ENCODE data around the gene FTCD.

The FTCD gene

DNA sequence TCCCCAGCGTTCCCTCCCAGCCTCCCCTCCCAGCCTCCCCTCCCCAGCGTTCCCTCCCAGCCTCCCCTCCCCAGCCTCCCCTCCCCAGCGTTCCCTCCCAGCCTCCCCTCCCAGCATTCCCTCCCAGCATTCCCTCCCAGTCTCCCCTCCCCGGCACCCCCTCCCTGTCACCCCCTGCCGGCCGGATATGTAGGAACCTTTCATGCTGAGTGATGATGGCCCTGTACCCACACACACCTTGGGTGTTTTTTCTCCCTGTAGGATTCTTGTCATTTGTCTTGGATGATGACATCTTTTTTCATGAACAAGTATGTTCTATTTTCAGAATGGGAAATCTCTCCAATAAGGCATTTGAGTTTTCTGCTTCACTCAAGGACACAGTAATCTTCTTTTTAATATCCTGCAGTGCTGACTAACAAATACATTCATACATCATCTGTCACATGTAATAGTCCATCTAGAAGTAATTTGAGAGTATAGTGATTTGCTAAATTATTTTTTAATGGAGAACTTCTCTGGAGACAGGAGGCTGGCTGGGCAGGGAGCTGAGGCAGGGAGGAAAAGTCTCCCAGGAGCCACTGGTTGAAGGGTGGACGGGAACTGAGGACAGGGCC is 19.5 kb downstream of the FTCD start:
- DNase-seq = no peak

DNA sequence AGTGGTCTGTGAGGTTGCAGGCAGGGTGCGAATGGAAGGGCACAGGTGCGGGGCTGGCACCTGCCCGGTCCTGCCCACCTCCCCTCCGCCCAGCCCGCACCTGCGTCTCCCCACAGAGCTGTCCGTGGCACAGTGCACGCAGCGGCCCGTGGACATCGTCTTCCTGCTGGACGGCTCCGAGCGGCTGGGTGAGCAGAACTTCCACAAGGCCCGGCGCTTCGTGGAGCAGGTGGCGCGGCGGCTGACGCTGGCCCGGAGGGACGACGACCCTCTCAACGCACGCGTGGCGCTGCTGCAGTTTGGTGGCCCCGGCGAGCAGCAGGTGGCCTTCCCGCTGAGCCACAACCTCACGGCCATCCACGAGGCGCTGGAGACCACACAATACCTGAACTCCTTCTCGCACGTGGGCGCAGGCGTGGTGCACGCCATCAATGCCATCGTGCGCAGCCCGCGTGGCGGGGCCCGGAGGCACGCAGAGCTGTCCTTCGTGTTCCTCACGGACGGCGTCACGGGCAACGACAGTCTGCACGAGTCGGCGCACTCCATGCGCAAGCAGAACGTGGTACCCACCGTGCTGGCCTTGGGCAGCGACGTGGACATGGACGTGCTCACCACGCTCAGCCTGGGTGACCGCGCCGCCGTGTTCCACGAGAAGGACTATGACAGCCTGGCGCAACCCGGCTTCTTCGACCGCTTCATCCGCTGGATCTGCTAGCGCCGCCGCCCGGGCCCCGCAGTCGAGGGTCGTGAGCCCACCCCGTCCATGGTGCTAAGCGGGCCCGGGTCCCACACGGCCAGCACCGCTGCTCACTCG is 23.3 kb downstream of the FTCD start:
- DNase-seq = no peak

DNA sequence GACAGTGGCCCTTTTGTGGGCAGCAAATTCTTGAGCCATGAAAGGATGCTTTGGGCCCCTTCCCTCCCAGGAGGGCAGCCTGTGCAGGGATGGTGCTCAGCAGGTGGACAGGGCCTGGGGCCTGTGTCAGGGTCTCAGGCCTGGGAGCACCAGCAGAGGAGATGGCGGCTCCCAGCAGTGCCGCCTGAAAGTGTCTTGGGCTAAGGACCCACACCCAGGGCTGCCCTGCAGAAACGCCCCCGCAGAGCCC is 23.9 kb downstream of the FTCD start:
- no peak for DNase-seq

DNA sequence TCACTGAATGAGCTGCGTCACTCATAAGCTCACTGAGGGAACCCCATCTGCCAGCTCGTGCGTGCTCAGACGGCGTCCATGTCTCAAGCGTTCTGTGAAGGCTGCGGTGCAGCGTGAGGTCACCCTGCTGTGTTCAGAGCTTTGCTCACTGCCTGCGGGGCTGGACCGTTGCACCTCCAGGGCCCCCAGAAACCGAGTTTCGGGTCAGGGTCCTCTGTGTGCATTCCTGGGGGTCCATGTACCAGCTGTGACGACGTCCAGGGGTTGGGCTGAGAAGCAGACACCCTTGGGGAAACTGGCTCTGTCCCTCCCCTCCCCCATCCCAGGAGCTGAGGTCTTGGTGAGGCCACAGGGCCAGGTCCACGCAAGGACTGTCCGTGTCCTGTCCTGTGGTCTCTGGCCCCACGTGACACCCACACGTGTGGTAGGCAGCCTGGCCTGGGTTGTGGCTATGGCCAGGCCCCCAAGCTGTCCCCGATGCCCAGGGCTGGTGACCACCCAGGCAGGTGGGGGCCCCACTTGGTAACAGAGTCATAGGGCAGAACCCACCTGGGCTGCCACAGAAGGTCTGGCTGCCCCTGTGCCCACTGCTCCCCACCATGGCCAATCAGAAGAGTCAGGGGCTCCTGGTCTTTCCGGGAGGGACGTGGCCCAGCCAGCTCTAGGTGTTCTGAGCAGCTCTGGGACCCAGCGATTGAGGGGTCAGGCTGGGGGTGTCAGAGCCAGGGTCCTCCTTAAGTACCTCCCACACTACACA is 24.4 kb downstream of the FTCD start:
- no peak for DNase-seq

DNA sequence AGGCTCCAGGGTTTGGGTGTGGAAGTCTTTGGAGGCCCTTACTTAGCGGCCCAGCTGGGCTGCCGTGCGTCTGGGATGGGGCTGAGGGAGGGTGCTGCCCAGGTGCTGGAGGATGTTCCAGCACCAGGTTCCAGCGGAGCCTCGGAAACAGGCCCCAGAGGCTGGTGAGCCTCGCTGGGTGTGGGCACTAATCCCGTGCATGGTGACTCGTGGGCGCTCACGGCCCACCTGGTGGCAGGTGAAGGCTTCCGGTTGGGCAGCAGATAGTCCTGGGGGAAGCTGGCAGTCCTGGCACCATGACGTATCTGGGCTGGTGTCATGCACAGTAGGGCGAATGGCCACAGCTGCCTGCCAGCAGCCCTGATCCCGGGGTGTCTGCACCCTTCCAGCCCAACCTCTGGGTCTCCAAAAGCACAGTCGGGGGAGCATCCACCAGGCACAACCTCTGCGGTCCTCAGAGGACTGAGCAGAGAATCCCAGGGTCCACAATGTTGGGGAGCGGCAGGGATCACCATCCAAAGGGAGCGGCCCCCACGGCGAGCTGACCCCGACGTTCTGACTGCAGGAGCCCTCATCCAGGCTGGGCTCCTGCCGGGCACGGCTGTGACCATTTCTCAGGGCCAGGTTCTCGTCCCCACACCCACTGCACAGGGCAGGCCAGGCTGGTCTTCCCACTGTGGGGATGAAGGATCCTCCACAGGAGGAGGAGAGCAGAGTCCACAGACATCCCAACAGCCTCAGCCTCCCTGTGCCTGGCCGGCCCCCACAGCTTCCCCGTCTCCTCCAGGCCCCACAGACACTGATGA is 25.3 kb downstream of the FTCD start:
- no peak for DNase-seq

DNA sequence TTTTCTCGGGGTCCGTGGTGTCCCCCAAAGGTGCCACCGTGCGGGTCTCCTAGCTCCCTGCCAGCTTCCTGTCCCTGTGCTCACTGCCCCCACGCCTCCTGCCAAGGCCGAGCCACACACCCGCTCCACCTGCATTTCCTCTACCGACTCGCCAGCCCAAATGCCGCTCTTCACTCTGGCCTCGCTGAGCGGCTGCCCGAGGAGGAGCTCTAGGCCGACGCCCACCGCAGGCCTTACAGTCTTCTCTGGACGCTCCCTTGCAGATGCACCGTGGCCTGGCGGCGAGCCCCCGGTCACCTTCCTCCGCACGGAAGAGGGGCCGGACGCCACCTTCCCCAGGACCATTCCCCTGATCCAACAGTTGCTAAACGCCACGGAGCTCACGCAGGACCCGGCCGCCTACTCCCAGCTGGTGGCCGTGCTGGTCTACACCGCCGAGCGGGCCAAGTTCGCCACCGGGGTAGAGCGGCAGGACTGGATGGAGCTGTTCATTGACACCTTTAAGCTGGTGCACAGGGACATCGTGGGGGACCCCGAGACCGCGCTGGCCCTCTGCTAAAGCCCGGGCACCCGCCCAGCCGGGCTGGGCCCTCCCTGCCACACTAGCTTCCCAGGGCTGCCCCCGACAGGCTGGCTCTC is 26.3 kb downstream of the FTCD start:
- no peak for DNase-seq

DNA sequence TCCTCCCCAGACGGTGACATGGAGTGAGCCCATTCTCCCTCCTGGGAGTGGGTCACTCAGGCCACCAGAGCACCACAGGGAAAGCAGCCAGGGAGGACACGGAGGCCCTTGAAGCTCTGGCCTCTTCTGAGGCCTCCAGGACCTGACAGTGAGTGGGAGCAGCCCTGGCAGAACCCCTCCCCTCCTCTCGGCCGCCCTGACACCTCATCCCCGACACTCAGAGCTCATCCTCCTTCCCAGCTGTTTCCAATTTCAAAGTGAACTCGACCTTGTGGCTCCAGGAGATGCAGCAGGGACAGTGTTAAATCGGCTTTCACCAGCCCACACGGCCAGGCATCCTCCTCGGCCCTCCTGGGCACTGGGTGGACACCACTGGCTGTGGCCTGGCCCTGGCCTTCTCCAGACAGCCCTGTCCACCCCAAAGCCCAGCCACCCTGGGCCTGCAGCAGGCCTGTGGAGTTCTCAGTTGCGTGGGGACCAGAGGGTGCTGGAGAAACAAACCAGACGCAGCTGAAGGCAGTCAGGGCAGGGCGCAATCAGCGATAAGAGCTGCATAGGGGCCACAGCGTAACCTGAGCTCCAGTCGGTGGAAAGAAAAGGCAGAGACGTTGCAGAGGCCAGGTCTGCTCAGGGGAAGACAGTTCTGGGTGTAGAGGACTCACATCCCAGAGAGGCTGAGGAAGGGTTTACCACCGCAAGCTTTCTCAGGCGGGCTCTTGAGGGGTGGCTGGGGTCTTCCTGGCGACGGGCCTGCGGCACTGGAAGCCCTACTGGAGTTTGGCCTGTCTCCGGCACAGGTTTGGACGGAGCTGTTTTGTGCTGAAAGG is 27.1 kb downstream of the FTCD start:
- DNase-seq = no peak

DNA sequence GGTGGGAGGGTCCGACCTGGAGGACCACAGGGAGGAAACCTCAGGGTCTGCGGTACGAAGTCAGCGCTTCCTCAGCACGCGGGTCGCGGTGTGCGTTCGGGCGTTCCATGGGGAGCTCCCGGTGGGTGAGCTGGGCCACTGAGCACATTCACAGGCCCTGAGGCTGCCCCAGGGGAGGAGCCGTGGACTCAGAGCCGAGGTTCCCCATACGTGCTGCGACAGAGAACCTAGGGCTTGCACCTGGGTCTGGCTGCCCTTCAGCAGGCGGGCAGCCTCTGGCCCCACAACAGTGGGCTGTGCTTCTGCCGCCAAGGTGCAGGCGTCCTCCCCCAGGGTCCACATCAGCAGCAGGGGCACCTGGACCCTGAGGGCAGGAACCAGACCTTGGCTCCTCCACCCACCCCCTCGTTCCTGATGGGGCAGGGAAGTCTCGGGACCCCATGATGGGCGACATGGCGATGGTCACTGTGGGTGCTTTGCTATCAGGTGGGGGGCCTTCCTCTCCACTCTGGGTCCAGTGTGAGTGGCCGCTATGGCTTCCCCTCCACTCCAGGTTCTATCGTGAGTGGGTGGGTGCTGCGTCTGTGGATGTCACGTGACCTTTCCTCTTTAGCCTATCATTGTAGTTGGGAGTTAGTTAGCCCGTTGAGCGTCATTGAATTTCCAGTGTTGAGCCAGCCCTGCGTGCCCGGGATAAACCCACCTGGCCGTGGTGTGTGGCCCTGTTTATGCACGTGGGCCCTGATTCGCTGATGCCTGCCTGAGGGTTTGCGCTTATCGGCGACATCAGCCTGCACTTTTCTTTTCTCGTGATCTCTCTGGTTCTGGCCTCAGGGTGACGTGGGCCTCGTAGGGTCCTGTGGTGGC is 27.9 kb downstream of the FTCD start:
- DNase-seq = no peak

DNA sequence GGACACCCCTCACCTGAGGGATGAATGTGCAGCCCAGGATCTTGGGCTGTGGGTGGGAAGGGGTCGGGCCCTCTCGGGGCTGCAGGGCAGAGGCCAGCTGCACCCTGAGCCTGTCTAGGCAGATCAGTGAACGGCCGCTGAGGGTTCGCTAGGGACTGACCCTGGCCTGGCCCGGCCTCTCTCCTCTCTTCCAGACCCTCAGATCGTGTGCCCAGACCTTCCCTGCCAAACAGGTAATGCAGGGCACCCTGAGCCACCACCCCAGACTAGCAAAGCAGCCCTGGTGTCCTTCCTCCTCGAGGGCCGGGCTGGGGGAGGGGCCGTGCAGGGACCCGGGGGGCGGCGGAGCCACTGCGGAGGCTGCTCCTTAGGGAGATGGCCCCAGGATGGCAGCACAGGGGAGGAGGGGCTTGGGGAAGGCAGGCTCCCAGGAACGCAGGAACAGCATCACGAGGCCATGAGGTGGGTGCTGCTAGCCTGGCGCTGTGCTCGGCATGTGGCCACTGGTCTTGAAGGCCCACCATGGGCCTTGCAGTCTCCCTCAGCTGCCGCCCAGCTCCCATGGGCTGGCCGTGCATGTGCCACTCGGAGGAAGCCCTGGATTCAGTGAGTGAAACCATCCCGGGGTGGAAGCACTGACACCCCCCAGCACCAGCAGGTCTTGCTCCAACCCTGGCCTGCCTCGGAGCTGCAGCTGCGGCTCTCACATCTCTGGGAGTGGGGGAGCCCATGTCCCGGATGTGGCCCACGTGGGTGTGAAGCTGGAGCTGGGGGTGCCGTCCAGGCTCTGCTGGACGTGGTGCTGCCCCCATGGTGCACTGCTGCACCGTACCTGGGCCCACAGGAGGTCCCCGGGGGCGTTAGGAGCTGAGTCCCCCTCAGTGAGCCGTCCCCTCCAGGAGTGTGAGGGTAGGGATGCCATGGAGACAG is 28.8 kb downstream of the FTCD start:
- DNase-seq = no peak

DNA sequence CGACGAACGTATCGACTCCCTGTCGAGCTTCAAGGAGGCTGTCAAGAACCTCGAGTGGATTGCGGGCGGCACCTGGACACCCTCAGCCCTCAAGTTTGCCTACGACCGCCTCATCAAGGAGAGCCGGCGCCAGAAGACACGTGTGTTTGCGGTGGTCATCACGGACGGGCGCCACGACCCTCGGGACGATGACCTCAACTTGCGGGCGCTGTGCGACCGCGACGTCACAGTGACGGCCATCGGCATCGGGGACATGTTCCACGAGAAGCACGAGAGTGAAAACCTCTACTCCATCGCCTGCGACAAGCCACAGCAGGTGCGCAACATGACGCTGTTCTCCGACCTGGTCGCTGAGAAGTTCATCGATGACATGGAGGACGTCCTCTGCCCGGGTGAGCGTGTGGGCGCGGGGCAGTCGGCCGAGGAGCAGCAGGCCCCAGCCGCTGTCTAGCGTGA is 29.5 kb downstream of the FTCD start:
- DNase-seq = no peak

DNA sequence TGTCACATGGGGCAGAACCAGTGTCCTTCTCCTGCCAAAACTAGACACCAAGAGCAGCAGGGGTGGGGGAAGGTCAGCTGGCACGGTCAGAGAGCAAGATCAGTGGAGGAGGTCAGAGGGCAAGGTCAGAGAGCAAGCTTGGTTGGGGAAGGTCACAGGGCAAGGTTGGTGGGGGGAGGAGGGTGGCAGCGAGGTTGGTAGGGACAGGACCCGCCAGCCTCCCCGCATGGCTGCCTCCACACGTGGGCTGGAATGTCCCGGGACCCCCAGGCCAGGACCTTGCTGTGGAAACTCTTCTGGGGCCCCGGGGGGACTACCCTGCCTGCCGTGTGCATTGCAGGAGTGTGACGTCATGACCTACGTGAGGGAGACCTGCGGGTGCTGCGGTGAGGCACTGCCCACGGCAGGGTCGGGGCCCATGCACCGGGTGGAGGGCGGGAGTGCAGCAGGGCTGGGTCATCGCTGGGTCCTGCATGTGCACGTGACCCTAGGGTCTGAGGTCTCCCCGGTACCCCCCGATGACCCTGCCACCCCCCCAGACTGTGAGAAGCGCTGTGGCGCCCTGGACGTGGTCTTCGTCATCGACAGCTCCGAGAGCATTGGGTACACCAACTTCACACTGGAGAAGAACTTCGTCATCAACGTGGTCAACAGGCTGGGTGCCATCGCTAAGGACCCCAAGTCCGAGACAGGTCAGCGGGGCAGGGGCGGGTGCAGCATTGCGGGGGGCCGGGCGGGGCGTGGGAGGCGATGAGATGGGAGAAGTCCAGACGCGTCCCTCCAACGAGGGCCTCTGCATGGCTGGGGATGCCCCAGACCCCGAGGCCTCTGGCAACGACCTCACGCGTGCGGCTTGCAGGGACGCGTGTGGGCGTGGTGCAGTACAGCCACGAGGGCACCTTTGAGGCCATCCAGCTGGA is 30.2 kb downstream of the FTCD start:
- DNase-seq = no peak

DNA sequence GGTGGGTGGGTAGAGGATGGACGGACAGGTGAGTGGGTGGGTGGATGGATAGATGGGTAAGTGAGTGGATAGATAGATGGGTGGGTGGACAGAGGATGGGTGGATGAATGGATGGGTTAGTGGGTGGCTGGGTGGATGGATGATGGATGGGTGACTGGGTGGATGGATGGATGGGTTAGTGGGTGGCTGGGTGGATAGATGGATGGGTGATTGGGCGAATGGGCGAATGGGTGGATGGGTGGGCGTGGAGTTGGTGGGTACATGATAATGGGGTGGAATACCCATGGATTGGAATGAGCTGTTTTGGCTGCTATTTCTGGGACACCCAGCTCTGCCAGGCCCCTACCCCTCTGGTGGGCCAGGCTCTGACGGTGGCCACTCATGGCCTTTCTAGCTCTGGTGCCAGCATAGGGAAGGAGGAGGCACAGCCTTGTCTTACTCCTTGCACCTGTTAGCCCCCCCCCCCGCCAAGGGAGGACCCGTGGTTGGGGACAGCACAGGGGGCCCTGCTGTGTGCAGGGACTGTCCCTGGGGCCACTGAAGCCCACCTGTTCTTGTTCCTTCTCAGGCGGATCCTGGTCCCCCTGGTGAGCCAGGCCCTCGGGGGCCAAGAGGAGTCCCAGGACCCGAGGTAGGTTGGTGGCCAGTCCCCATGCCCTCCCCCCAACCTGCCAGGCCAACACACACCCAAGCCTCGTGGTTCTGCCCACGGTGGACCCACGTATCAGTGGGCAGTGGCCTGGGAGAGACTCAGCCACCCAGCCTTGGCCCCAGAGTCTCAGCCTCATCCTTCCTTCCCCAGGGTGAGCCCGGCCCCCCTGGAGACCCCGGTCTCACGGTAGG is 31.1 kb downstream of the FTCD start:
- DNase-seq = no peak

DNA sequence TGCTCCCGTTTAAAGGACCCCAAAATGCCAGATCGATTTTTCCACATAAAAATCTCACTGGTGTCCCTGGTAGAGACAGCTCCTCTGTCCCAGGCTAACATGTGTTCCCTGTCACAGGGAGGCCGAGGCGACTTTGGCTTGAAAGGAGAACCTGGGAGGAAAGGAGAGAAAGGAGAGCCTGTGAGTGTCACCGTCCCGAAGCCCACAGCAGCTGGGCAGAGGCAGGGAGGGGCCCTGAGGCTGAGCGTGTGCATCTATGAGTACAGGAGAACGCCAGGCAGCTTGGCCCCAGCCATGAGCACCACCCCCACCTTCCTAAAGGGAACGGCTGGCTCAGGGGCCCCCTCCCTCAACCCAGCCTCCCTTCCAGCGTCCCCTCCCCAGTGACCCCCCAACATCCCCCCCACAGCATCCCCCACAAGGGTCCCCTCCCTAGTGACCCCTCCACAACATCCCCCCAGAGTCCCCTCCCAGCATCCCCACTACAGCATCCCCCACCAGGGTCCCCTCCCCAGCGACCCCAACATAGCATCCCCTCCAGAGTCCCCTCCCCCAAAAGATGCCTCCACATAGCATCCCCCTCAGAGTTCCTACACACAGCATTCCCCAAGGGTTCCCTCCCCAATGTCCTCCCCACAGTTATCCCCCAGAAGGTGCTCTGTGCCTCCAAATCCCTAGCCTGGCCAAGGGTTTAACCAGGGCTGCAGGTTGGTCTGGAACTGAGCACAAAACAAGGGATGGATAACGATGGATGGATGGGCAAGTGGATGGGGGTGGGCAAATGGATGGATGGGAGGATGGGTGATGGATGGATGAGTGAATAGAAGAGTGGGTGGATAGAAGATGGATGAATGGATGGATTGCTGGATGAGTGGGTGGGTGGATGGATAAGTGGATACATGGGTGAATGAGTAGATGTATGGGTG is 32.4 kb downstream of the FTCD start:
- DNase-seq = no peak

DNA sequence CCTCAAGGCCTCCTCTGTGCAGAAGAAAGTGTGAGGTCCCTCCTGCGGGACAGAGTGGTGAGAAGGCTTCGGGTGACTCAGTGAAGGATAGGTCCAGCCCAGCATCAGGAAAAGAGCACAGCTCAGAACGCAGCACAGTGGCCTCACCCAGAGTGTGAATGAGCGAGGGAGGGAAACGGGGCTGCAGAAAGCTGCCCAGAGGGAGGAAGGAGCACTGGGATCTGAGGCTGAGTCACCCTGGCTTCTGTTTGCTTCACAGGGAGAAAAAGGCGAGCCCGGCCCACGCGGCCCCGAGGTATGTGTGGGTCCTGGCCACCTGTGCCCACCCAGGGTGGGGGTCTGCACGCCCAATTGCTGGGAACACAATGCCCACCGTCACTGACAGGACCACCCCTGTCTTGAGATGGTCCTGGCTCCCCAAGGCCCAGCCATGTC is 33.1 kb downstream of the FTCD start:
- DNase-seq = peak; percentile 51

DNA sequence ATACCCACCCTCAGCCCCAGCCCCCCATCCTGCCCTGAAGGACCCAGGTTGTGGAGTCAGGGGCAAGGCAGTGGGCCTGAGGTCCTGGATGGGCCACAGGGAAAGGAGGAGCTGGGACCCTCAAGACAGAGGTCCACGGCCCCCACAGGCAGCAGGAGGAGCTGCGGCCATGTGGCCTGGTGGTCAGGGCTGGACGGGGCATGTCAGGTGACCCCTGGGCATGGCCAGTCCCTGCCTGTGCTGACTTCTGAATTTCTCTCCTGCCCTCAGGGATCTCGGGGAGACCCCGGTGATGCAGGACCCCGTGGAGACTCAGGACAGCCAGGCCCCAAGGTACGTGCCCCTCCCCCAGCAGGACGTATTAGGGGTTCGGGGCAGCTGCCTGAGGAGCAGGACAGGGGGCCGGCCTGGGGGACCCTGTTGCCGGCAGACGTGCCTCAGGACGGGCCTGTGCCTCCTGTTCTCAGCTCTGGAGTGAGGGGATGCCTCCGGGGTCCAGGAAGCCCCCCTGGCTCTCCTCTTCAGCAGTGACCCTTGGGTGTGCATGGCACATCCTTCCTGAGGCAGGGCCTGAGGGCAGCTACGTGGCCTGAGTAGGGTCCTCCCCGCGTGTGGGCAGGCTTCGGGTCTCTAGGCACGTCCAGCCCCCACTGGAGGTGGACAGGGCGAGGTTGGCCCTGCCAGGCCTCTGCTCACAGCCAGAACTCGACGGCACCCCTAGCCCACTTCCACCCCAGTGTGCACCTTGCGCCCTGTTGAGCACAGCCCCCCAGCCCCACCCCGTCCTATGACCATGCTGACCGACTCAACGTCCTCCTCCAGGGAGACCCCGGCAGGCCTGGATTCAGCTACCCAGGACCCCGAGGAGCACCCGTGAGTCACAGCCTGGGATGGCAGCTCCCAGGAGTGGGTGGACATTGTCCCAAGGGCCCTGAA is 33.8 kb downstream of the FTCD start:
- no peak for DNase-seq

All from fibroblast of skin of right quadriceps (primary cell).